MM.1S (cell line): ENCODE data around the gene PRRG2.

ENCODE experiments used
- CTCF ChIP-seq: fragments of 300-600 bp; sonication (generic); IDR thresholded peaks from 2 replicates; pipeline ENCODE4 v1.5.1; 2016; ENCODE audit warnings: antibody characterized with exemption, low read length, mixed read lengths
- EZH2 ChIP-seq: fragments of 300-600 bp; sonication (generic); optimal IDR thresholded peaks from 2 replicates; pipeline ENCODE3; 2017; ENCODE audit warnings: low read depth, mild to moderate bottlenecking, antibody characterized with exemption, low read length, mixed read lengths
- EZH2phosphoT487 ChIP-seq: fragments of 300-600 bp; sonication (generic); IDR thresholded peaks from 2 replicates; pipeline ENCODE4 v1.6.1; 2018; ENCODE audit warnings: antibody characterized with exemption, low read length

- TF ChIP-seq CTCF (no peak), EZH2phosphoT487 (no peak), EZH2 (no peak)
Measured at GRCh38 chr19:49605605-49606004, 24.5 kb downstream of the PRRG2 start.
